DOHH2 (cell line): ENCODE data around the gene FADS3.

Experiments
- H3F3A ChIP-seq: fragments of 200-600 bp; sonication (generic), shearing (Covaris generic); 2 replicates; pipeline ENCODE4 v1.6.0; 2016; ENCODE audit warnings: antibody characterized with exemption, mild to moderate bottlenecking; ENCODE audit not compliant: control insufficient read depth, insufficient read depth
- H3K27ac ChIP-seq: fragments of 200-600 bp; sonication (generic); 2 replicates; pipeline ENCODE4 v1.5.1; 2014; ENCODE audit warnings: low read depth, mild to moderate bottlenecking, low read length, moderate library complexity
- H3K27me3 ChIP-seq: fragments of 200-600 bp; sonication (generic); 2 replicates; pipeline ENCODE4 v1.6.1; 2014; ENCODE audit warnings: mild to moderate bottlenecking, low read length, mixed read lengths; ENCODE audit not compliant: control insufficient read depth
- H3K36me3 ChIP-seq: fragments of 200-600 bp; sonication (generic); 2 replicates; pipeline ENCODE4 v1.6.1; 2014; ENCODE audit warnings: mild to moderate bottlenecking, low read length, moderate library complexity, mixed read lengths; ENCODE audit not compliant: control insufficient read depth
- H3K4me1 ChIP-seq: fragments of 200-600 bp; sonication (generic); 2 replicates; pipeline ENCODE4 v1.6.1; 2014; ENCODE audit warnings: mild to moderate bottlenecking, low read length, mixed read lengths; ENCODE audit not compliant: control insufficient read depth
- H3K4me2 ChIP-seq: fragments of 200-600 bp; sonication (generic); 2 replicates; pipeline ENCODE4 v1.6.0; 2014; ENCODE audit warnings: mild to moderate bottlenecking, low read length, moderate library complexity
- H3K4me3 ChIP-seq: fragments of 200-600 bp; sonication (generic); 2 replicates; pipeline ENCODE4 v1.5.1; 2014; ENCODE audit warnings: mild to moderate bottlenecking, low read length, mixed read lengths
- H3K79me2 ChIP-seq: fragments of 200-600 bp; sonication (generic); 2 replicates; pipeline ENCODE4 v1.6.1; 2014; ENCODE audit warnings: mild to moderate bottlenecking, low read length, mixed read lengths; ENCODE audit not compliant: control insufficient read depth
- H3K9me2 ChIP-seq: fragments of 200-600 bp; sonication (generic); replicated peaks from 2 replicates; pipeline ENCODE4 v1.6.1; 2014; ENCODE audit warnings: mild to moderate bottlenecking, low read length, mixed read lengths; ENCODE audit not compliant: control insufficient read depth
- H3K9me3 ChIP-seq: fragments of 200-600 bp; sonication (generic); 2 replicates; pipeline ENCODE4 v1.6.1; 2014; ENCODE audit warnings: antibody characterized with exemption, low read length, mixed read lengths; ENCODE audit not compliant: control insufficient read depth, insufficient read depth
- H4K20me1 ChIP-seq: fragments of 200-600 bp; sonication (generic); 2 replicates; pipeline ENCODE4 v1.6.0; 2014; ENCODE audit warnings: low read depth, mild to moderate bottlenecking, antibody characterized with exemption, low read length, moderate library complexity; ENCODE audit not compliant: control insufficient read depth, insufficient read depth
- CTCF ChIP-seq: fragments of 200-600 bp; sonication (generic); IDR thresholded peaks from one replicate; pipeline ENCODE4 v1.5.1; 2014; ENCODE audit warnings: antibody characterized with exemption, mild to moderate bottlenecking, low read depth, low read length; ENCODE audit not compliant: poor library complexity, severe bottlenecking
- EZH2phosphoT487 ChIP-seq: fragments of 200-600 bp; sonication (generic); IDR thresholded peaks from 2 replicates; pipeline ENCODE4 v1.6.1; 2017; ENCODE audit warnings: borderline replicate concordance, mild to moderate bottlenecking, antibody characterized with exemption, low read length, moderate library complexity, mixed read lengths

Gene FADS3

GRCh38 chr11:61925736-61926135, 34.4 kb upstream of the FADS3 start:
- Histone ChIP-seq H3K36me3 (no peaks in the 10 kb centered on the region), H3F3A (no peaks in the 10 kb centered on the region)
- no peak for TF ChIP-seq CTCF
- no peak for TF ChIP-seq EZH2phosphoT487

GRCh38 chr11:61924064-61924455, 32.7 kb upstream of the FADS3 start:
- Histone ChIP-seq H3K4me3 (no peak overlapping the region), H3K27ac (no peak overlapping the region), H3K36me3 (no peaks in the 10 kb centered on the region), H3K9me2 (no peaks in the 10 kb centered on the region), H3F3A (no peaks in the 10 kb centered on the region), H4K20me1 (no peaks in the 10 kb centered on the region), H3K79me2 (no peaks in the 10 kb centered on the region), H3K4me1 (no peaks in the 10 kb centered on the region), H3K4me2 (no peak overlapping the region), H3K27me3 (peaks cover 25% of the 10 kb centered on the region), H3K9me3 (no peaks in the 10 kb centered on the region)
- TF ChIP-seq EZH2phosphoT487 (no peak), CTCF (no peak)

More at GRCh38 chr11:61925736-61926135, 34.4 kb upstream of the FADS3 start:
- Histone ChIP-seq H3K4me2 (no peak overlapping the region), H3K27me3 (peaks cover 25% of the 10 kb centered on the region), H3K79me2 (no peaks in the 10 kb centered on the region), H4K20me1 (no peaks in the 10 kb centered on the region), H3K4me3 (no peak overlapping the region), H3K9me3 (no peaks in the 10 kb centered on the region), H3K9me2 (no peaks in the 10 kb centered on the region), H3K27ac (no peak overlapping the region), H3K4me1 (no peaks in the 10 kb centered on the region)

- Histone ChIP-seq H3K4me3 (no peak overlapping the region), H3K27ac (no peak overlapping the region), H3K4me1 (no peaks in the 10 kb centered on the region), H3K9me2 (no peaks in the 10 kb centered on the region), H3F3A (no peaks in the 10 kb centered on the region), H3K4me2 (no peak overlapping the region), H3K79me2 (no peaks in the 10 kb centered on the region), H4K20me1 (no peaks in the 10 kb centered on the region), H3K36me3 (no peaks in the 10 kb centered on the region), H3K9me3 (no peaks in the 10 kb centered on the region), H3K27me3 (peaks cover 24% of the 10 kb centered on the region)
- no peak for TF ChIP-seq EZH2phosphoT487
- no peak for TF ChIP-seq CTCF
Observed at GRCh38 chr11:61923166-61924063, 32.1 kb upstream of the FADS3 start.
